ENCODE measurements around the gene HS3ST4.

DNA sequence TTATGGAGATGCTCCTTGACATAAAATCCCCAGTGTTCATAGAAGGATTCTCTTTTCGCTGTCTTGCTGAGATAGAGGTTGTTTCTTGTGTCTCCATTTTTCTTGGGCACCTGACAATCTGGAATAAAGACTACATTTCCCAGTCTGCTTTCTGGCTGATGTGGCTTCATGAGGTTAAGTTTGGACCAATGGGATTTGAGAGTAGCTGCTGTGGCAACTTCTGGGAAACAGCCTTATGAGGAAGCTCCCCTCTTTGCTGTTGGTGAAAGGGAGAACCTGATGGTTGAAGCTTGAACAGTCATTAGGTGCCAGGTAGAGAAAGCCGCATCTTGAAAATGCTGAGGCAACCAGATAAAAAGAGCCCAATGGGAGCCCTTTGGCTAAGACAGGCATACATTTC, 24.4 kb downstream of the HS3ST4 start:
- no peak for TF ChIP-seq CTCF (IDR thresholded peaks at IDR 0.05 in 2 of 3, conservative IDR thresholded peaks at IDR 0.05 in 1 of 3; ENCODE audit: borderline replicate concordance in 1 of 3, insufficient read depth in 1 of 3, low read depth in 2 of 3, low read length in 2 of 3)
- TF ChIP-seq CEBPB (IDR thresholded peaks at IDR 0.05; ENCODE audit: low read depth): no peak
- TF ChIP-seq SP1 (IDR thresholded peaks at IDR 0.05; ENCODE audit: low read depth): no peak
- TF ChIP-seq YY1 (IDR thresholded peaks at IDR 0.05; ENCODE audit: extremely low read depth, insufficient replicate concordance, low read depth, low read length): no peak
- TF ChIP-seq, protein P1, sequence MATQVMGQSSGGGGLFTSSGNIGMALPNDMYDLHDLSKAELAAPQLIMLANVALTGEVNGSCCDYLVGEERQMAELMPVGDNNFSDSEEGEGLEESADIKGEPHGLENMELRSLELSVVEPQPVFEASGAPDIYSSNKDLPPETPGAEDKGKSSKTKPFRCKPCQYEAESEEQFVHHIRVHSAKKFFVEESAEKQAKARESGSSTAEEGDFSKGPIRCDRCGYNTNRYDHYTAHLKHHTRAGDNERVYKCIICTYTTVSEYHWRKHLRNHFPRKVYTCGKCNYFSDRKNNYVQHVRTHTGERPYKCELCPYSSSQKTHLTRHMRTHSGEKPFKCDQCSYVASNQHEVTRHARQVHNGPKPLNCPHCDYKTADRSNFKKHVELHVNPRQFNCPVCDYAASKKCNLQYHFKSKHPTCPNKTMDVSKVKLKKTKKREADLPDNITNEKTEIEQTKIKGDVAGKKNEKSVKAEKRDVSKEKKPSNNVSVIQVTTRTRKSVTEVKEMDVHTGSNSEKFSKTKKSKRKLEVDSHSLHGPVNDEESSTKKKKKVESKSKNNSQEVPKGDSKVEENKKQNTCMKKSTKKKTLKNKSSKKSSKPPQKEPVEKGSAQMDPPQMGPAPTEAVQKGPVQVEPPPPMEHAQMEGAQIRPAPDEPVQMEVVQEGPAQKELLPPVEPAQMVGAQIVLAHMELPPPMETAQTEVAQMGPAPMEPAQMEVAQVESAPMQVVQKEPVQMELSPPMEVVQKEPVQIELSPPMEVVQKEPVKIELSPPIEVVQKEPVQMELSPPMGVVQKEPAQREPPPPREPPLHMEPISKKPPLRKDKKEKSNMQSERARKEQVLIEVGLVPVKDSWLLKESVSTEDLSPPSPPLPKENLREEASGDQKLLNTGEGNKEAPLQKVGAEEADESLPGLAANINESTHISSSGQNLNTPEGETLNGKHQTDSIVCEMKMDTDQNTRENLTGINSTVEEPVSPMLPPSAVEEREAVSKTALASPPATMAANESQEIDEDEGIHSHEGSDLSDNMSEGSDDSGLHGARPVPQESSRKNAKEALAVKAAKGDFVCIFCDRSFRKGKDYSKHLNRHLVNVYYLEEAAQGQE (IDR thresholded peaks at IDR 0.05; ENCODE audit: low read depth): no peak
- TF ChIP-seq POLR2AphosphoS5 (IDR thresholded peaks at IDR 0.05; ENCODE audit: low read depth, low read length): no peak
- no peak for TF ChIP-seq POLR2A (IDR thresholded peaks at IDR 0.05; ENCODE audit: borderline replicate concordance, extremely low read depth, insufficient read depth, insufficient read length)
- no peak for TF ChIP-seq EZH2phosphoT487 (IDR thresholded peaks at IDR 0.05; ENCODE audit: borderline replicate concordance)
- TF ChIP-seq FOSL1 (IDR thresholded peaks at IDR 0.05; ENCODE audit: low read depth): no peak
- no peak for TF ChIP-seq JUND (IDR thresholded peaks at IDR 0.05)
- TF ChIP-seq, protein P2, sequence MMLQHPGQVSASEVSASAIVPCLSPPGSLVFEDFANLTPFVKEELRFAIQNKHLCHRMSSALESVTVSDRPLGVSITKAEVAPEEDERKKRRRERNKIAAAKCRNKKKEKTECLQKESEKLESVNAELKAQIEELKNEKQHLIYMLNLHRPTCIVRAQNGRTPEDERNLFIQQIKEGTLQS (IDR thresholded peaks at IDR 0.05): no peak

All from HCT116 (cell line).